Right lung (tissue), 10 donors: ENCODE data around the gene CCDC149. TPM values are rescaled to one million over a fixed set of nuclear protein-coding genes. Genes with fewer than 3 reads are reported as not detected.

Experiments
- DNase-seq, 2 donors: peaks; one replicate each; pipeline ENCODE4 v3.0.0-alpha.2; 2013
- long read RNA-seq, 8 donors: transcript quantifications; one replicate each; lab custom pipeline, GENCODE V29; 2026
- polyA plus RNA-seq, 5 donors: library from polyadenylated mRNA; unstranded; fragments of 120-200 nt; gene quantifications; one replicate each; pipeline versions ENCODE4 v1.2.1 to v1.2.3, GENCODE V29; 2013; ENCODE audit warnings: inconsistent platforms in 1 of 5, low replicate concordance in 1 of 5; ENCODE audit not compliant: insufficient read length in 5 of 5, insufficient read depth in 1 of 5

CCDC149 gene
- polyA plus RNA-seq, result 10 to 100 TPM; 18.4 to 22.9 (median 20.5) TPM
- long read RNA-seq, donor 1, transcript CCDC149-204 (12 exons, 3,869 nt), result major isoform, 6 of 6 reads
- long read RNA-seq, donor 1, partial matches to known transcripts, result 0 of 6 reads
- long read RNA-seq, donor 1, other reads (novel, unspliced or antisense), result 0 of 6 reads
- long read RNA-seq, donor 2, partial matches to known transcripts, result 0 of 3 reads
- long read RNA-seq, donor 2, other reads (novel, unspliced or antisense), result 0 of 3 reads
- long read RNA-seq, donor 3, result 0 reads
- long read RNA-seq, donor 4, partial matches to known transcripts, result 0 of 2 reads
- long read RNA-seq, donor 4, other reads (novel, unspliced or antisense), result 0 of 2 reads
- long read RNA-seq, donor 5, partial matches to known transcripts, result 0 of 4 reads
- long read RNA-seq, donor 5, other reads (novel, unspliced or antisense), result 0 of 4 reads
- long read RNA-seq, donor 6, partial matches to known transcripts, result 0 of 3 reads
- long read RNA-seq, donor 6, other reads (novel, unspliced or antisense), result 0 of 3 reads
- long read RNA-seq, donor 7, partial matches to known transcripts, result 0 of 4 reads
- long read RNA-seq, donor 7, other reads (novel, unspliced or antisense), result 0 of 4 reads
- long read RNA-seq, donor 8, result 0 reads

GRCh38 chr4:24912252-24913118 is at the start of gene CCDC149:
CCDC149 (minus strand) TSS chr4:24913042; CDS start chr4:24912864, 178 bp downstream.
- peak; percentile 62 to 72 for DNase-seq

- no peak for DNase-seq
These were observed 45.0 kb upstream of the CCDC149 start for GRCh38 chr4:24957886-24958285.

- DNase-seq, result no peak
These were observed 43.9 kb upstream of the CCDC149 start for GRCh38 chr4:24956763-24957162.

GRCh38 chr4:24956091-24956490 is 43.2 kb upstream of the CCDC149 start:
- DNase-seq, result no peak

- DNase-seq, result no peak
These were observed 39.8 kb upstream of the CCDC149 start for GRCh38 chr4:24952667-24953066.

- no peak for DNase-seq
These were observed 37.1 kb upstream of the CCDC149 start for GRCh38 chr4:24949970-24950369.

GRCh38 chr4:24937917-24938281 is 25.1 kb upstream of the CCDC149 start:
- DNase-seq, result no peak

GRCh38 chr4:24937176-24937916 is 24.5 kb upstream of the CCDC149 start:
- DNase-seq, result no peak

- DNase-seq, result no peak
These were observed 23.0 kb upstream of the CCDC149 start for GRCh38 chr4:24935856-24936255.

- no peak for DNase-seq
These were observed 21.5 kb upstream of the CCDC149 start for GRCh38 chr4:24934311-24934710.

- DNase-seq, result no peak
These were observed 20.9 kb upstream of the CCDC149 start for GRCh38 chr4:24933684-24934275.

- DNase-seq, result no peak
These were observed 19.8 kb upstream of the CCDC149 start for GRCh38 chr4:24932515-24933225.

- no peak for DNase-seq
These were observed 17.3 kb upstream of the CCDC149 start for GRCh38 chr4:24930151-24930550.

- DNase-seq, result no peak
These were observed 15.9 kb upstream of the CCDC149 start for GRCh38 chr4:24928708-24929107.

- DNase-seq, result no peak
These were observed 14.2 kb upstream of the CCDC149 start for GRCh38 chr4:24927049-24927448.

GRCh38 chr4:24924309-24924781 is 11.5 kb upstream of the CCDC149 start:
- DNase-seq, result peak; percentile 36 to 42

- DNase-seq, result no peak
These were observed 10.7 kb upstream of the CCDC149 start for GRCh38 chr4:24923550-24923949.

- no peak for DNase-seq
These were observed 10.2 kb upstream of the CCDC149 start for GRCh38 chr4:24923002-24923401.

GRCh38 chr4:24922416-24922815 is 9.6 kb upstream of the CCDC149 start:
- DNase-seq, result no peak

- no peak for DNase-seq
These were observed 8.6 kb upstream of the CCDC149 start for GRCh38 chr4:24921491-24921890.
